Mesenchymal stem cell (in vitro differentiated cells and primary cell): Measurements from ENCODE around the gene C1orf87.

Experiments
- DNase-seq: peaks from one replicate; pipeline ENCODE4 v3.0.0-alpha.2; 2013
- H2AFZ ChIP-seq: one replicate; pipeline ENCODE4 v1.6.1; 2013; ENCODE audit warnings: low read depth, mild to moderate bottlenecking, control low read depth, inconsistent platforms, low read length, moderate library complexity
- H2AK5ac ChIP-seq: 2 replicates; pipeline ENCODE4 v1.6.1; 2013; ENCODE audit warnings: low read length, moderate library complexity, mild to moderate bottlenecking, inconsistent platforms; ENCODE audit not compliant: severe bottlenecking
- H2BK120ac ChIP-seq: one replicate; pipeline ENCODE4 v1.6.1; 2013; ENCODE audit warnings: low read depth, mild to moderate bottlenecking, inconsistent platforms, low read length, moderate library complexity
- H2BK12ac ChIP-seq, 2 experiments: one replicate each; pipeline ENCODE4 v1.6.1; 2013; ENCODE audit warnings: inconsistent platforms in 2 of 2, low read length in 2 of 2, mild to moderate bottlenecking in 2 of 2, moderate library complexity in 2 of 2, control low read depth in 1 of 2
- H2BK15ac ChIP-seq: one replicate; pipeline ENCODE4 v1.6.1; 2013; ENCODE audit warnings: mild to moderate bottlenecking, low read depth, inconsistent platforms; ENCODE audit not compliant: poor library complexity, severe bottlenecking
- H2BK5ac ChIP-seq: 2 replicates; pipeline ENCODE4 v1.6.1; 2013; ENCODE audit warnings: low read depth, mild to moderate bottlenecking, low read length, control low read depth, inconsistent platforms; ENCODE audit not compliant: poor library complexity, severe bottlenecking
- H3K14ac ChIP-seq, 2 experiments: one replicate each; pipeline ENCODE4 v1.6.1; 2013; ENCODE audit warnings: inconsistent platforms in 2 of 2, low read length in 2 of 2, control low read depth in 1 of 2, mild to moderate bottlenecking in 1 of 2, moderate library complexity in 1 of 2
- H3K18ac ChIP-seq, 2 experiments: one replicate each; pipeline ENCODE4 v1.6.1; 2013; ENCODE audit warnings: inconsistent platforms in 2 of 2, low read length in 2 of 2, control low read depth in 1 of 2, low read depth in 1 of 2, mild to moderate bottlenecking in 1 of 2
- H3K23ac ChIP-seq, 2 experiments: one replicate each; pipeline ENCODE4 v1.6.1; 2013; ENCODE audit warnings: inconsistent platforms in 2 of 2, low read length in 2 of 2, mild to moderate bottlenecking in 2 of 2, moderate library complexity in 2 of 2, control low read depth in 1 of 2
- H3K27ac ChIP-seq: 2 replicates; pipeline ENCODE4 v1.5.1; 2013; ENCODE audit warnings: mild to moderate bottlenecking, moderate library complexity, low read length, control low read depth, inconsistent platforms; ENCODE audit not compliant: poor library complexity, severe bottlenecking
- H3K27me3 ChIP-seq, 2 experiments: 2 replicates each; pipeline versions ENCODE4 v1.6.1 to v1.7.0; 2013; ENCODE audit warnings: low read length in 2 of 2, mild to moderate bottlenecking in 2 of 2, moderate library complexity in 2 of 2, control low read depth in 1 of 2, inconsistent platforms in 1 of 2; ENCODE audit not compliant: control insufficient read depth in 1 of 2, insufficient read depth in 1 of 2
- H3K36me3 ChIP-seq, 2 experiments: 2 replicates each; pipeline versions ENCODE4 v1.6.1 to v1.7.0; 2013; ENCODE audit warnings: low read length in 2 of 2, control low read depth in 1 of 2, inconsistent platforms in 1 of 2, low read depth in 1 of 2, mild to moderate bottlenecking in 1 of 2; ENCODE audit not compliant: insufficient read depth in 2 of 2, control insufficient read depth in 1 of 2
- H3K4ac ChIP-seq, 2 experiments: one replicate each; pipeline ENCODE4 v1.6.1; 2013; ENCODE audit warnings: inconsistent platforms in 2 of 2, low read length in 2 of 2, mild to moderate bottlenecking in 2 of 2, moderate library complexity in 2 of 2, control low read depth in 1 of 2, low read depth in 1 of 2
- H3K4me1 ChIP-seq: 2 replicates; pipeline ENCODE4 v1.6.1; 2013; ENCODE audit warnings: low read depth, low read length, control low read depth; ENCODE audit not compliant: control insufficient read depth, insufficient read depth
- H3K4me2 ChIP-seq: 2 replicates; pipeline ENCODE4 v1.6.1; 2013; ENCODE audit warnings: low read length, mild to moderate bottlenecking, inconsistent platforms; ENCODE audit not compliant: poor library complexity, severe bottlenecking
- H3K4me3 ChIP-seq, 2 experiments: 2 replicates each; pipeline versions ENCODE4 v1.5.1 to v1.7.0; 2013; ENCODE audit warnings: low read length in 2 of 2, mild to moderate bottlenecking in 2 of 2, control low read depth in 1 of 2, low read depth in 1 of 2; ENCODE audit not compliant: insufficient read depth in 1 of 2
- H3K79me1 ChIP-seq: replicated peaks from 2 replicates; pipeline ENCODE4 v1.6.1; 2013; ENCODE audit warnings: mild to moderate bottlenecking, control low read depth, low read length, inconsistent platforms; ENCODE audit not compliant: poor library complexity, severe bottlenecking
- H3K9ac ChIP-seq: 2 replicates; pipeline ENCODE4 v1.7.0; 2013; ENCODE audit warnings: mild to moderate bottlenecking, low read length, moderate library complexity
- H3K9me3 ChIP-seq: 2 replicates; pipeline ENCODE4 v1.7.0; 2013; ENCODE audit warnings: mild to moderate bottlenecking, low read length; ENCODE audit not compliant: control insufficient read depth
- H4K8ac ChIP-seq: one replicate; pipeline ENCODE4 v1.6.1; 2013; ENCODE audit warnings: inconsistent platforms, mild to moderate bottlenecking, low read length, moderate library complexity
- H4K91ac ChIP-seq: one replicate; pipeline ENCODE4 v1.6.1; 2013; ENCODE audit warnings: mild to moderate bottlenecking, low read length, inconsistent platforms
- WGBS: methylation state at CpG from one replicate; pipeline ENCODE4 v1.1.7; 2013; ENCODE audit warnings: mixed read lengths; 5-methylcytosine and 5-hydroxymethylcytosine counted together

Gene C1orf87

DNA sequence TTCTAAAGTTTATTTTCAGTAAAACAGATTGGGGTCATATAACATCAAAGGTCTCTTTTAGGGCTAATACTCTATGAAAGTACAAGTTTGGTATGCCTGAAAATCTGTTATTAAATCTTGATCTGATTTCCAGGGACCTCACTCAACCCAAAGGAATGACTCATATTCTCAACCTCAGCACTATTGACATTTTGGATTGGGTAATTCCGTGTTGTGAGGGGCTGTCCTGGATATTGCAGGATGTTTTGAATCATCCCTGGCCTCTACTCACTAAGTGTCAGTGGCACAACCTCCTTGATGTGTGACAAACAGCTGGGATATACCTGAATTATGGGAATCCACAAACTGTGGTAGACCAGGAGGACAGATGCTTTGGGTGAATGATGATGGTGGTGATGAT is 95.5 kb downstream of the C1orf87 start:
- Histone ChIP-seq H3K9me3 (no peaks in the 10 kb centered on the region), H3K27me3 (peaks cover 8 to 14% of the 10 kb centered on the region in 2 experiments), H2BK120ac (no peak overlapping the region), H4K91ac (no peak overlapping the region), H2BK15ac (no peak overlapping the region), H3K14ac (no peak overlapping the region), H3K23ac (no peak overlapping the region), H2AFZ (no peak overlapping the region), H2BK12ac (no peak overlapping the region), H3K79me1 (no peaks in the 10 kb centered on the region), H3K9ac (no peak overlapping the region), H2BK5ac (no peak overlapping the region), H2AK5ac (no peak overlapping the region), H3K4me1 (no peaks in the 10 kb centered on the region), H4K8ac (no peak overlapping the region), H3K4ac (no peak overlapping the region), H3K18ac (no peak overlapping the region), H3K4me2 (no peak overlapping the region), H3K27ac (no peak overlapping the region), H3K36me3 (no peaks in the 10 kb centered on the region), H3K4me3 (no peak overlapping the region)
- no peak for DNase-seq
- 43% methylated on average over 1 of the region's 1 CpG for WGBS

DNA sequence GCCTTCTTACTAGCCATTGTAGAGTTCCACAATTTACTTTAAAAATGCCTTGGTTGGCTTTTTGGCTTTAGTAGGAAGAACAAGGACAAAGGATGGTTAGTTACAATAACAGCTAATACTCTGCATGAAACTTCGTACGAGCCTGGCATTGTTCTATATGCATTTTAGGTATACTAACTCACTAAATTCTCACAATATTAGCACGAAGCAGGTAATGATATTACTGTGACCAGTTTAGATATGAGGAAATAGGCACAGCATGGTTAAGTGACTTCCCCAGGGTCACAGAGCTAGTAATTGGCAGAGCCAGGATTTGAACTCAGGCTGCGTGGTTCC is 96.5 kb downstream of the C1orf87 start:
- Histone ChIP-seq H2BK5ac (no peak overlapping the region), H4K91ac (no peak overlapping the region), H3K79me1 (no peaks in the 10 kb centered on the region), H2BK12ac (no peak overlapping the region), H2AK5ac (no peak overlapping the region), H2BK15ac (no peak overlapping the region), H4K8ac (no peak overlapping the region), H3K4me1 (no peaks in the 10 kb centered on the region), H3K4ac (no peak overlapping the region), H3K14ac (no peak overlapping the region), H3K23ac (no peak overlapping the region), H3K27ac (no peak overlapping the region), H2BK120ac (no peak overlapping the region), H2AFZ (no peak overlapping the region), H3K36me3 (no peaks in the 10 kb centered on the region), H3K4me2 (no peak overlapping the region), H3K9ac (no peak overlapping the region), H3K9me3 (no peaks in the 10 kb centered on the region), H3K4me3 (no peak overlapping the region), H3K18ac (no peak overlapping the region), H3K27me3 (peaks cover 8 to 18% of the 10 kb centered on the region in 2 experiments)
- WGBS = 0% methylated on average over 1 of the region's 4 CpGs
- DNase-seq = no peak

DNA sequence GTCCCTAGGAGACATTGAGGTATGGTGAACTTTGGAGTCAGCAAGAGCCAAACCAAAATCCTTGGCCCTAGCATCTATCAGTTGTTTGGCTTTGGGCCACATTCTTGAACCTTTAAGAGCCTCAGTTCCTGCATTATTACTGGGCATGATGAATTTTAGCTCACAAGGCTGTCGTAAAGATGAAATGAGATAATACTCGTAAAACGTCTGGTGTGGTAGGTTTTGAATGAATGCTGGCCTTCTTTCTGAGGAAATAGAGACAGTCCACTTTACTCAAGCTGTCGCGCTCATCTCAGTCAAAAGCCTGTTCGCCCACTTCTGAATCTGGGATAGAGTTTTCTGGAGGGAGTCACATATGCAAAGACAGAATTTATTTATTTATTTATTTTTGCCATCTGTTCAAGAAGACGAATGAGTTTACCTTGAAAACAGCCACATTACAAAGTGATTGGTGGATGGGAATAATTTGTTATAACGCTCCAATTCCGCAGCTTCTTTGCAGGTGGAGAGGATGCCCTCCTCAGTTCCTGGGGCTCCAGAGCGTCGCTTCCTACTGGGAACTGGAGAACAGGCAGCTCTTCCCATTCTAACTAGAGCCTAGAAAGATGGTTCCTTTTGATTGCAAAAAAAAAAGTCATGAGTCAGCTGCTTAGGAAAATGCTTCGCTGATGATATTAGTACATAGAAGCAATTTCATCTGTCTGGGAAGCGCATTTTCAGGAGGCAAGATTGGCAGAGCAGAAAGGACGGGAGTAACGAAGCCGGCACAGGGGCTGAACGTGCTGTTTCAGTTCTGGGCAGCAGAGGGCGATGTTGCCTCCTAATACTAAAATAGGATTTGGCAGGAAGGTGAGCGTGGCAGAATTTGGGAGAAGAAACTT is 97.1 kb downstream of the C1orf87 start:
- peak; percentile 39 for DNase-seq

DNA sequence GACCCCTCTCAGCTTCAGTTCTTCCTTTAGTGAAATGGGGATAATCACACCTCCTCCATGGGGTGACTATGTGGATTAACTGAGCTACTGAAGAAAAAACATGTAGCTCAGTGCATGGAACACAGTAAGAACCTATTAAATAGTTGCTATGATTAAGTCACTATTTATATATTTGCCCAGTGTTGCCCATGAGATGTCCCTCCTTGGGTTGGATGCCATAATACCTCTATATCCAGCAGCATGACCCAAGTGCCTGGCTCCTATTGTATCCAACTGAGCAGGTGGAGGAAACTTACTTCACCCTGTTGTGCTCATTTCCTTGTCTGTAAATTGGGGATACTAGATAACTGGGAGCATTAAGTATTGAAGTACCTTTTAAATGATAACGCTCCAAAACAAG is 99.9 kb downstream of the C1orf87 start:
- Histone ChIP-seq H3K23ac (no peak overlapping the region), H2AK5ac (no peak overlapping the region), H3K27me3 (peaks cover 8 to 18% of the 10 kb centered on the region in 2 experiments), H3K36me3 (no peaks in the 10 kb centered on the region), H2BK12ac (no peak overlapping the region), H3K14ac (no peak overlapping the region), H3K18ac (no peak overlapping the region), H2AFZ (no peak overlapping the region), H3K4me2 (no peak overlapping the region), H4K8ac (no peak overlapping the region), H4K91ac (no peak overlapping the region), H3K79me1 (no peaks in the 10 kb centered on the region), H2BK120ac (no peak overlapping the region), H3K4me3 (no peak overlapping the region), H3K4ac (no peak overlapping the region), H3K9ac (no peak overlapping the region), H3K27ac (no peak overlapping the region), H3K4me1 (peaks cover 2% of the 10 kb centered on the region), H3K9me3 (no peaks in the 10 kb centered on the region), H2BK15ac (no peak overlapping the region), H2BK5ac (no peak overlapping the region)
- no CpG with 5 or more reads among the region's 1 CpG for WGBS
- no peak for DNase-seq

More for the DNA sequence above, 97.1 kb downstream of the C1orf87 start:
- H3K4me2 ChIP-seq = no peak overlapping the region
- H4K91ac ChIP-seq = no peak overlapping the region
- H2AK5ac ChIP-seq = no peak overlapping the region
- no peak overlapping the region for H3K23ac ChIP-seq
- H2BK12ac ChIP-seq = no peak overlapping the region
- H3K36me3 ChIP-seq = no peaks in the 10 kb centered on the region
- H2AFZ ChIP-seq = no peak overlapping the region
- no peak overlapping the region for H4K8ac ChIP-seq
- H2BK5ac ChIP-seq = no peak overlapping the region
- WGBS = 20% methylated on average over 14 of the region's 19 CpGs
- H3K79me1 ChIP-seq = no peaks in the 10 kb centered on the region
- H3K18ac ChIP-seq = no peak overlapping the region
- H3K4me1 ChIP-seq = peaks cover 2% of the 10 kb centered on the region
- peaks cover 8 to 18% of the 10 kb centered on the region in 2 experiments for H3K27me3 ChIP-seq
- H3K9me3 ChIP-seq = no peaks in the 10 kb centered on the region
- H3K4me3 ChIP-seq = no peak overlapping the region
- no peak overlapping the region for H3K14ac ChIP-seq
- no peak overlapping the region for H3K27ac ChIP-seq
- H2BK15ac ChIP-seq = no peak overlapping the region
- no peak overlapping the region for H3K9ac ChIP-seq
- H3K4ac ChIP-seq = no peak overlapping the region
- no peak overlapping the region for H2BK120ac ChIP-seq
